ENCODE data around the gene TMEM97.

TMEM97 gene

GRCh38 chr17:28315846-28316705 lies 2.9 kb upstream of the TMEM97 start:
- DNase-seq (ENCODE audit: low spot score) (no peak), ATAC-seq (ENCODE audit: low read depth) (no peak)
- Histone ChIP-seq H3K9me3 (ENCODE audit: severe bottlenecking) (no peaks in the 10 kb centered on the region), H3K4me3 (ENCODE audit: severe bottlenecking) (no peak overlapping the region), H3K27me3 (ENCODE audit: insufficient read depth, poor library complexity, severe bottlenecking) (no peaks in the 10 kb centered on the region), H3K27ac (ENCODE audit: poor library complexity, severe bottlenecking) (no peak overlapping the region), H3K36me3 (ENCODE audit: low read depth) (peaks cover 7% of the 10 kb centered on the region), H3K4me1 (ENCODE audit: insufficient read depth, poor library complexity, severe bottlenecking) (no peaks in the 10 kb centered on the region)
- no peak for TF ChIP-seq CTCF (IDR thresholded peaks at IDR 0.05; ENCODE audit: poor library complexity, severe bottlenecking)

DNA sequence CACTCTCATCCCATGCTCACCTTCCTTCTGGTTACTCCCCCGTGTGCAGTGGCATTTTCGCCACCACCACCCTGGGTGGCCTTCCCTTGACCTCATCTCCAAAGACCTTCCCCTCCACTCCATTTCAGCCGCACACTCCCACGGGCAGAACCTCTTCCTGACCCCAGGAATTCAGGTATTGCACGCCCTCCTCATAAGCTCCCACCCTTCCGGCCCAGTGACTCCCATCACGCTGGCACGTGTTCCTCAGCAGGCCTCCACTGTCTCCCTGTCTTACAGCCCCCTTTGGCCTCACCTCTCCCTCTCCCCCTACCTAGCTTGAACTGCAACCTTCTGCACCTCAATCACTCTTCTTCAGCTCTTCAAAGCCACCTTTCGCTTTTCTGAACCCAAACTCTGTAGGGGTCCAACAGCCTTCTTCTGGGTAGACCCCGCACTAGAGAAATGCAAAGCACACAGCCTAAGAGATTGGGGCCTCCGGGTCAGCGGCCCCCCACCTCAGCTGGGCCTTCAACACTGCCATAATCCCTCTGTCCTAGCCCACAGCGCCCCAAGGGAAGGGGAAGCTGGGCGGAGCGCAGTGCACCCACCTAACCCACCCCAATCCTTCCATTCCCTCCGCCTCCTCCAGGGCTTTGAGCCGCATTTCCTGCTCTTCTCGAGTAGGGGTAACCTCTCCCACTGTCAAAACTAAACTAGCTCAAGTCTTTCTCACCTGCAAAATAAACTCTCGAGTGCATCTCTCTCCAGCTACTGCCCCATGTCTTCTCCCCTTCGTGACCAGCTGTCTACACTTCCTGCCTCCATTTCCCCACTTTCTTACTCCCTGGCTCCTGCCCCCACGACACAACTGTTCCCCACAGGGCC lies 1.7 kb upstream of the TMEM97 start:
- H3K9me3 ChIP-seq (ENCODE audit: severe bottlenecking), result no peaks in the 10 kb centered on the region
- no peak for DNase-seq (ENCODE audit: low spot score)
- TF ChIP-seq CTCF (IDR thresholded peaks at IDR 0.05; ENCODE audit: poor library complexity, severe bottlenecking), result no peak

GRCh38 chr17:28317966-28318758 lies 838 bp upstream of the TMEM97 start:
- no peak for TF ChIP-seq CTCF (IDR thresholded peaks at IDR 0.05; ENCODE audit: poor library complexity, severe bottlenecking)
- Histone ChIP-seq H3K27me3 (ENCODE audit: insufficient read depth, poor library complexity, severe bottlenecking) (no peaks in the 10 kb centered on the region), H3K4me1 (ENCODE audit: insufficient read depth, poor library complexity, severe bottlenecking) (no peaks in the 10 kb centered on the region), H3K4me3 (ENCODE audit: severe bottlenecking) (peak overlapping the region; percentile 53), H3K36me3 (ENCODE audit: low read depth) (peaks cover 23% of the 10 kb centered on the region), H3K9me3 (ENCODE audit: severe bottlenecking) (no peaks in the 10 kb centered on the region), H3K27ac (ENCODE audit: poor library complexity, severe bottlenecking) (peak overlapping the region; percentile 64)
- DNase-seq (ENCODE audit: low spot score) (no peak), ATAC-seq (ENCODE audit: low read depth) (no peak; the same call in 2 of the 3 replicates)

More for the DNA sequence above, 1.7 kb upstream of the TMEM97 start:
- Histone ChIP-seq H3K27me3 (ENCODE audit: insufficient read depth, poor library complexity, severe bottlenecking) (no peaks in the 10 kb centered on the region), H3K4me1 (ENCODE audit: insufficient read depth, poor library complexity, severe bottlenecking) (no peaks in the 10 kb centered on the region), H3K27ac (ENCODE audit: poor library complexity, severe bottlenecking) (no peak overlapping the region), H3K4me3 (ENCODE audit: severe bottlenecking) (no peak overlapping the region), H3K36me3 (ENCODE audit: low read depth) (peaks cover 16% of the 10 kb centered on the region)
- no peak for ATAC-seq (ENCODE audit: low read depth)

DNA sequence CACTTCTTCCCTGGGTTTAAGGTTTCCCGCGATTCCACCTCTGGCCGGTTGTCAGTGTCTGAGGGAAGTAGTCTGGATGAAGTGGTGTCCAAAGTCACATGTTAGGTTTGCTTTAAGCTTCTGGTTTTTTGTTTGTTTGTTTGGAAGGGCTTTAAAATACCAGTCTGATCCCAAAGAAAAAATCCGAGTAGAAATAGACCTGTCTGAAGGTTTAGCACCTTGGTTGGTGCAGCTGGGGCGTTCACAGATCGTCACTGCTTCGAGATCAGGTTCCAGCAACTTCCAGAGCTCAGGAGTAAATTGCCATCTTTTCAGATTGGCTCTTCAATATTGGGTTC lies 567 bp downstream of the TMEM97 start:
- no peak for TF ChIP-seq CTCF (IDR thresholded peaks at IDR 0.05; ENCODE audit: poor library complexity, severe bottlenecking)
- Histone ChIP-seq H3K27me3 (ENCODE audit: insufficient read depth, poor library complexity, severe bottlenecking) (no peaks in the 10 kb centered on the region), H3K4me3 (ENCODE audit: severe bottlenecking) (peak overlapping the region; percentile 53), H3K27ac (ENCODE audit: poor library complexity, severe bottlenecking) (peak overlapping the region; percentile 64), H3K4me1 (ENCODE audit: insufficient read depth, poor library complexity, severe bottlenecking) (no peaks in the 10 kb centered on the region), H3K36me3 (ENCODE audit: low read depth) (peaks cover 28% of the 10 kb centered on the region), H3K9me3 (ENCODE audit: severe bottlenecking) (no peaks in the 10 kb centered on the region)
- DNase-seq (ENCODE audit: low spot score) (no peak), ATAC-seq (ENCODE audit: low read depth) (no peak; the same call in 2 of the 3 replicates)

All from RWPE2 (cell line).